ENCODE data around the gene PADI2. TPM values are rescaled to one million over a fixed set of nuclear protein-coding genes. Genes with fewer than 3 reads are reported as not detected.
A peak's percentile ranks its signal among the peaks of the same experiment; 100 is the strongest.

Gene PADI2
- 10 to 100 TPM in 1 of 4 donors, 1 to 10 TPM in 3; 2.4 to 12.2 (median 6.3) TPM for total RNA-seq

DNA sequence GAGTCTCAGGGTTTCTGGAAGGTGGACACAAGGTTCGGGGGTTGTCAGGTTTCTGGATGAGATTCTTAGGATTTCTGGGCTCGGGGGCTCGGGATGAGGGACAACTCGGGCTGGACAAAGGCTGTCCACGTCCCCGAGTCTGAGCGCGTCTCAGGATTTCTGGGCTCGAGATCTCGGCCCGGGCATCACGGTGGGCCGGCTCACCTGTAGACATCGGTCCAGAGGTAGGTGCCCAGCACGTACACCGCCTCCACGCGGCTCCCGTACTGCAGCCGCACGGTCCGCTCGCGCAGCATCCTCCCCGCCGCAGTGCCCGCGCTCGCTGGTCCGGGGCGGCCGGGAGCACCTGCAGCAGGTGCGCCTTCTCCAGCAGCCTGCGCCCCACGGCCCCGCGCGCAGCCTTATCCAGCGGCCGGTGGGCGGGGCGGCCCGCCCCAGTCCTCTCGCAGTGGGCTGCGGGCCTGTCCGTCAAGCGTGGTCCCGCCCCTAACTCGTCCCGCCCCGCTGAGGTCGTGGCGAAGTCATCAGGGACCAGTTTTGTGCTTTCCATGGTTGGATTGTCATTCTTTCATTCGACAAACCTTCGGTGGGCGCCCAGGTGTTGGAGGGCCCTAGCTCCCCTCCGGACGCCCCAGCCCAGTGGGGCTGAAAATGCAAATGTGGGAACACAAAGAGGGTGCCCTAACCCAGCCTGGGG lies at the start of gene PADI2:
Gene PADI2 (minus strand): TSS at position 376 of the 697 bp plus-strand sequence. CDS start 80 bp downstream, at position 296.
- Histone ChIP-seq H3K9me3 (no peaks in the 10 kb centered on the region), H3K36me3 (no peaks in the 10 kb centered on the region), H3K27me3 (peaks cover 0 to 21% of the 10 kb centered on the region in 2 donors), H3K27ac (peak within 1 kb of the TSS in 3 of 4 donors; percentile 32 to 79 (median 63)), H3K4me1 (peaks cover 0 to 23% (median 15%) of the 10 kb centered on the region in 4 donors), H3K4me3 (peak within 1 kb of the TSS; percentile 39 to 51 (median 46))
- TF ChIP-seq, protein P1, sequence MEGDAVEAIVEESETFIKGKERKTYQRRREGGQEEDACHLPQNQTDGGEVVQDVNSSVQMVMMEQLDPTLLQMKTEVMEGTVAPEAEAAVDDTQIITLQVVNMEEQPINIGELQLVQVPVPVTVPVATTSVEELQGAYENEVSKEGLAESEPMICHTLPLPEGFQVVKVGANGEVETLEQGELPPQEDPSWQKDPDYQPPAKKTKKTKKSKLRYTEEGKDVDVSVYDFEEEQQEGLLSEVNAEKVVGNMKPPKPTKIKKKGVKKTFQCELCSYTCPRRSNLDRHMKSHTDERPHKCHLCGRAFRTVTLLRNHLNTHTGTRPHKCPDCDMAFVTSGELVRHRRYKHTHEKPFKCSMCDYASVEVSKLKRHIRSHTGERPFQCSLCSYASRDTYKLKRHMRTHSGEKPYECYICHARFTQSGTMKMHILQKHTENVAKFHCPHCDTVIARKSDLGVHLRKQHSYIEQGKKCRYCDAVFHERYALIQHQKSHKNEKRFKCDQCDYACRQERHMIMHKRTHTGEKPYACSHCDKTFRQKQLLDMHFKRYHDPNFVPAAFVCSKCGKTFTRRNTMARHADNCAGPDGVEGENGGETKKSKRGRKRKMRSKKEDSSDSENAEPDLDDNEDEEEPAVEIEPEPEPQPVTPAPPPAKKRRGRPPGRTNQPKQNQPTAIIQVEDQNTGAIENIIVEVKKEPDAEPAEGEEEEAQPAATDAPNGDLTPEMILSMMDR (IDR thresholded peaks at IDR 0.05), result no peak
- TF ChIP-seq POLR2A (IDR thresholded peaks at IDR 0.05), result peak; percentile 39 to 80
- TF ChIP-seq EP300 (IDR thresholded peaks at IDR 0.05), result peak in 1 of 2 donors; percentile 74
- WGBS, 2 donors, result 3 to 6% methylated on average over 19 to 23 of the region's 58 CpGs
- DNase-seq (ENCODE audit: low spot score in 2 of 2), result no peak

DNA sequence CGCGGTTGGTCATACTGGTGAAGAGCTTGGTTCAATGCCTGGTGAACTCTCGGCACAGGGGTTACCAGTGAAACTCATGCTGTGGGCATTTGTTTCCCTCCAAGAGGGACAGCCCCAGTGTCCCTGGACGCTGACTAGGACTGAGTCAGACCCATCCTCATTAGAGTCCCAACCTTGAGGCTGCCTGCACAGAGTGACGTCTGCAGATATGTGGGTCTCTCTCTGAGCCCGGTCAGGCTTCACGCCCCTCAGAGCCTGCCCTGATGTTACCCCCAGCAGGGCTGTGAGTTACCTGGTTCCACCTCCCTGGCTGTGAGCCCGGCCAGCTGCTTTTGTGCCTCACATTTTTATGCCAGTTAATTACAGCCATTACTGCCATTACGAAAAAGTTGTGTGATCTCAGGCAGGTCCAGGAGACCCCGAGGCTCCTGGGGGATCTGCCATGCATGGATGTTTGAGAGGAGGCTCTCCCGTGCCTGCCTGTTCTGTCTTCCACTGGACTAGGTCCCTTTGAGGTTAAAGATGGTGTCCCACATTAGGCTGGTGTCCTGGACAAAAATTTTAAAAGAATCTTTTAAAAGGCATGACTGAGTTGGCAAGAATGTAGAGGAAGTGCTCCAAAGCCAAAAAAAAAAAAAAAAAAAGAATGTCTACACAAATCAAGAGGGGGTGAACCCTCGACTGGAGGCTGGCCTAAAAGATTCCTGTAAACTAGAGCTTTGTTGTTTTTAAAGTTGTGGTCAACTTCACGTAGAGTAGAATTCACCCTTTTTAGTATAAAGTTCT lies 49.0 kb upstream of the PADI2 start:
- DNase-seq (ENCODE audit: low spot score in 2 of 2), result no peak

DNA sequence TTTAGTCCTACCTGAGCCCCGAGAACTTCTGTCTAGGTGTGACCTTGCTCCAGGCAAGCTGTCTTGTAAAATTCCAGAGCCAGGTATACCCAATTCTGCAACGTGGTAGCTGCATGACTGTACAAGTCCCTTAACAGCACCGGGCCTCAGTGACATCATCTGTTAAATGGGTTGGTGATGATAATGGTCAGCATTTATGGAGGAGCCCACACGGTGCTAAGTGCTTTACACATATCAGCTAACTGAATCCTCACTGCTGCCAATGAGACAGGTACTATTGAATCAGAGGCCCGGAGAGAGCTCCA lies 48.5 kb upstream of the PADI2 start:
- DNase-seq (ENCODE audit: low spot score in 2 of 2), result no peak
- H3K27me3 ChIP-seq, result no peaks in the 10 kb centered on the region
- no peaks in the 10 kb centered on the region for H3K36me3 ChIP-seq
- H3K9me3 ChIP-seq, result no peaks in the 10 kb centered on the region
- TF ChIP-seq POLR2A (IDR thresholded peaks at IDR 0.05) (no peak), EP300 (IDR thresholded peaks at IDR 0.05) (no peak)
- TF ChIP-seq, protein P1 (IDR thresholded peaks at IDR 0.05), result no peak
- no peak overlapping the region for H3K27ac ChIP-seq
- H3K4me3 ChIP-seq, result no peak overlapping the region
- 77 to 82% methylated on average over 5 of the region's 5 CpGs for WGBS, 2 donors
- no peaks in the 10 kb centered on the region for H3K4me1 ChIP-seq

More for the DNA sequence above, 49.0 kb upstream of the PADI2 start:
- no peaks in the 10 kb centered on the region for H3K4me1 ChIP-seq
- H3K36me3 ChIP-seq, result no peaks in the 10 kb centered on the region
- no peak overlapping the region for H3K4me3 ChIP-seq
- TF ChIP-seq POLR2A (IDR thresholded peaks at IDR 0.05), result no peak
- no peak for TF ChIP-seq EP300 (IDR thresholded peaks at IDR 0.05)
- TF ChIP-seq, protein P1 (IDR thresholded peaks at IDR 0.05), result no peak
- 42 to 46% methylated on average over 9 to 12 of the region's 13 CpGs for WGBS, 2 donors
- H3K9me3 ChIP-seq, result no peaks in the 10 kb centered on the region
- no peak overlapping the region for H3K27ac ChIP-seq
- H3K27me3 ChIP-seq, result no peaks in the 10 kb centered on the region

DNA sequence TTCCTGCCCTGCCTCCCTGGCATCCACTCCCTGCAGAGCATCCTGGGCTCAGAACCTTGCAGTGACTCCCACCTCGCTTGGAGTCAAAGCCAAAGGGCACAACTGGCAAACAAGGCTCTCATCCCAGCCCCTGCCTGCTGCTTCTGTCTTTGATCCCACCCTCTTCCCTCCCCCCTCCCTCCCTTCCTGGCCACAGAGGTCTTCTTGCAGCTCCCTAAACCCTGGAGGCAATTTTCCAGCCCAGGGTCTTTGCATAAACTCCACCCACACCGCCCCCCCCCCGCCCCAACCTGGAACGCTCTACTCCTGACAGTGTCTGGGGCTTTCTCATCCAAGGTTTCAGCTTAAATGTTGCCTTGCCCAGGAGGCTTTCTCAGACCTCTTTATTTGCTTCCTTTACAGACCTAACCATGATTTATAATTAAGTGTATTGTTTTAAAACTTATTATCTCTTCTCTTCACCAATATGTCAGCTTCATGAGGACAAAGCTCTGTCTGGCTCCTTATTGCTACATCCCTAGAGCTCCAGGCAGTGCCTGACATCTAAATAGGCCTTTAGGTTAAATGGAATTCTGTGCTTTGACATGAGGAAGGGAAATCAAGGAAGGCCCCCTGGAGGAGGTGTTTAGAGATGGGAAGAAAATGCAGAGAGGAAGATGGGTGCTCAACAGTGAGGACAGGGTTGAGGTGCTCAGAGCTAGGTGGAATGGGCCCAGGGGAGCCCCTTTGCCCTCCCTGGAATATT lies 48.0 kb upstream of the PADI2 start:
- TF ChIP-seq, protein P1 (IDR thresholded peaks at IDR 0.05), result no peak
- TF ChIP-seq POLR2A (IDR thresholded peaks at IDR 0.05) (no peak), EP300 (IDR thresholded peaks at IDR 0.05) (no peak)
- WGBS, 2 donors, result 16% methylated on average over 4 of the region's 4 CpGs
- H3K9me3 ChIP-seq, result no peaks in the 10 kb centered on the region
- no peak overlapping the region for H3K4me3 ChIP-seq
- no peaks in the 10 kb centered on the region for H3K4me1 ChIP-seq
- H3K36me3 ChIP-seq, result no peaks in the 10 kb centered on the region
- no peak overlapping the region for H3K27ac ChIP-seq
- no peaks in the 10 kb centered on the region for H3K27me3 ChIP-seq
- no peak for DNase-seq (ENCODE audit: low spot score in 2 of 2)

Data from tibial nerve (tissue), 4 donors.